HPDE6-E6E7 (cell line): ENCODE measurements around the gene SCRN1.

Source experiments
- DNase-seq: peaks from one replicate; pipeline ENCODE4 v3.0.0; 2011; ENCODE audit warnings: missing footprints; ENCODE audit errors: extremely low spot score

SCRN1 gene

DNA sequence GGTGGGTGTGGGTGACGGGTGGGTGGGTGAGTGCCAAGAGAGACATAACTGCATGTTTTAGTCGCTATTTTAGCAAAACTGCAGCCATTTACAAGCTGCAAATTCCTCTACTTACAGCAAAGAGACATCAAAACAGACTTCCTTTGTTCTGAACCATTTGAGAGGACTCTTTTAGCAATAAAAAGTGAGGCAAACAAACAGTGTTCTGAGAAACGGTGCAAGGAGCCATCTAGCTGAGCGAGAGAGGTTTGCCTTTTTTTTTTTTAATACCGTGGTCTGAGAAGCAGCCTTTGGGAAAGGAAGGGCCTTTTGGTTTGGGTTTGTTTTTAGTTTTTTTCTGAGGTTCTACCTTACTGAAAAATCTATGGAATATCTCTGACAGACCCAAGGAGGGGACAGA lies 62.9 kb downstream of the SCRN1 start:
- no peak for DNase-seq

DNA sequence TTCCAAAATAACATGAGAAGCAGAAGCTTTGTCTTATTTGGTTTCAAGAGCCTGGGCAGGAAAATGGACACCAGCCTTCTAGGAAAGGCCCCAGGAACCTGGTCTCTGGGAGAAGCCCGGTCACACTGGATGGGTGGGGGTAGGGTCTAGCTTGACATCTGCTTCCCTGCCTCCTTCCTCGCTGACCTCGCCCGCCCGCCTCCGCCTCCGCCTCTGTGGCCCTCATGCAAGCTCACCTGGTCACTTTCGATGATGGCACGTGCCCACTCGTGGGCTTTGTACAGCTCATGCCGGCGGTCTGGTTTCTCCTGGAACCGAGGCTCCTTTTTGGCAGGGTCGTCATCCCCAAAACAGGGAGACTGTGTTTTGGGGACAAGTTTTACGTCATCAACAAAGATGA lies 63.4 kb downstream of the SCRN1 start:
- no peak for DNase-seq

DNA sequence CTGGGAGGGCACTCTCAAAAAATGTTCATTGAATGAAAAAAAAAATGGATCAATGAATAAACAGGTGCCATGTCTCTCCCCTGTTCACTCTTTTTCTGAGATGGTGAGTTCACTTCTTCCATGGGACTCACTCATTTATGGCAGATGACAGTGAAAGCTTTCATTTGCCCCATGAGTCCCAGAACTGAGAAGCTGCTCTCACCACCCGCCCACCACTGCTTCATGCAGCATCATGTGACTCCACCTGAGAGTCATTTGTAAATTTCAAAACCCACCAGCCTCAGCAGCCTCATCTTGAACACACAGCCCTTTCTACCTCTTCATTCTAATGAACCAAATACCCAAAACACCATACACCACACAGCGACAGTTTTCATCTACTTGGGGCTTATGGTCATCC lies 64.9 kb downstream of the SCRN1 start:
- no peak for DNase-seq

DNA sequence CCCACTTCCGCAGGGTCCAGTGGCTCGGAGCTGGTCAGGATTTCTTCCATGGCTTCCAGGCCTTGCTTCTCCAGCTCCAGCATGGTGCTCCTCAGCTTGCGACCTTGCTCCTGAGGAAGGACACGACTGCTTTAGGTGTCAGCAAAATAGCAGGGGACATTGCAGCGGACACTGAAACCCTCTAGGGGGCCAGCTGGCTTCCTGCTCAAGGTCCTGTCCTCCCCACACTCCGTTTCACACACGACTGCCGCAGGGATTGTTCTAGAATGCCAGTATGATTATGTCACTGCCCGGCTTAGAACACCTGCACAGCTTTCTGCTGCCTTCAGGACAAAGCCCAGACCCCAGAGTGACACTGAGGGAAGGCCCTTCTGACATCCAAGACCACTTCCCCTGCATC lies 65.6 kb downstream of the SCRN1 start:
- DNase-seq, result no peak

DNA sequence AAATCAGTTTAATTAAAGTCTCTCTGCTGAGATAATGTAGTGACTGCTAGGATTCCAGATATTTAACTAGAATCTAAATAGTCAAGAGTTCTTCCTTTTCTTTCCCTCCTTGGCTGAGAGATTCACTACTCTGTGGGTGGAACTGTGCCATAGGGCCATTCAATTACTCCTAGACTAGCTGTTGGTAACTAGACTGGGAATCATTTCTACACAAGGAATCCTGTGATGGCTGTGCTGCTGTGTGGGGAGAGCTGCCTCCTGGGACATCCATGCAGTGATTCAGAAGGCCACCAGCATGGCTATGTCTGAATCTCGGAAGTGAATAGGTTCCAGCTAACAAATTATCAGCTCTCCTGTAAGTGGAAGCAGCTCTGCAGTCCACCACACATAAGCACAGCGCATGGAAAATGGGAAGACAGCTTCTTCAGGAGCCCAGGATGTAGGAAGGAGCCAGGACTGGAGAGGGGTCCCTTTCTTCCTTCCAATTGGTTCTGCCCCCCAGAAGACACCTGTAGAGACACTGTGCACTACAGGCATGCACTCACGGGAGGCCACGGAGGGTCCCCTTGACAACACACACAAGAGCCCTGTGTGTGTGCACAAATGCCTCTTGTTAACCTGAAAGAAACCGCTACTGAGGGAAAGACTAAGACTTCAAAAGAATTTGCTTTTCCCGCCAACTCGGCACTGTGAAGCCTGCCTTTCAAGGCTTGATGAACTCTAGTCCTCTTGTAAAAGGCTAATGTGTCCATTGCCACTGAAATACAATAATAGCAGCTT lies 66.5 kb downstream of the SCRN1 start:
- no peak for DNase-seq

DNA sequence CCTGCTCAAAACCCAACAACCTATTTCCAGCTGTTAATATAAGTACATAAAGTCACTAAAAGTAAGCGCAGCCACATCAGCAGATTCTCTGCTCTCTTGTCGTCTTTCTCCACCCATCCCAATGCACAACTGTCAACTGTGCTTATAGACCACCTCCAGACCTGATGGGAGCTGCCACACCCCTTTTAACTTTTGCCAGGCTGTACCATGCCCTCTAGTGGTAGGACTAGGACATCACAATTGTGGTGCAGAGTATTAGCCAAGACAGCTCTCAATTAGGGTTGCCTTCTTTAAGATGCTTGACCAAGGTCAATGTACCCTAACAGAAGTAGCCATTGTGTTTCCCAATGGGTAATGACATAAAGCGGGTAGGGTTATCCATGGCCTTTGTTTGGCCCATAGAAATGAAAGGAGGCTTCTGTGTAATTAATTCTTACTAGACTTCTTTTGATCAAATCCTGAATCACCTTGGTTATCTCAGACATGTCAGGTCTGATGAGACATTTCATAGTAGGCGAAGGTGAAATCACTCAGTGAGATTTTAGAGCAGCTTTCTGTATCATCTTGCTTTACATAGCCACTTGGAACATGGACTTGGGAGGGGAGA lies 68.1 kb downstream of the SCRN1 start:
- DNase-seq, result peak; percentile 46

DNA sequence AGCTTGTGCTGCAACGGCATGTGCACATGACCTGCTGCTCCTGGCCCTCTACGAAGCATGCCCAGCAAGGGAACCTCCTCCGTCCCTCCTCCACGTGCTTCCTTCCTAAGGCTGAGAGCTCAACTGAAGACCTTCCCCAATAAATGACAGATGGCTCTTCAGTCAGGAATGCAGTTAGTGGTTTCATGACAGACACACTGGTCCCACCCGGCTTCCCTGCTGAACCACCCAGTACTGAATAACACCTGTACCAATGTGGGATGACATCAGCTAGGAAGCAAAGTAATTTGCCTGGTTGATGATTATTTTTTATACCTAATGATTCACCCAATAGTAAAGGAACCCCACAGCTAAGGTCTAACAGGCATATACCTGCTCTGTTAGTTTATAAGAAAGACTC lies 69.1 kb downstream of the SCRN1 start:
- DNase-seq, result no peak

DNA sequence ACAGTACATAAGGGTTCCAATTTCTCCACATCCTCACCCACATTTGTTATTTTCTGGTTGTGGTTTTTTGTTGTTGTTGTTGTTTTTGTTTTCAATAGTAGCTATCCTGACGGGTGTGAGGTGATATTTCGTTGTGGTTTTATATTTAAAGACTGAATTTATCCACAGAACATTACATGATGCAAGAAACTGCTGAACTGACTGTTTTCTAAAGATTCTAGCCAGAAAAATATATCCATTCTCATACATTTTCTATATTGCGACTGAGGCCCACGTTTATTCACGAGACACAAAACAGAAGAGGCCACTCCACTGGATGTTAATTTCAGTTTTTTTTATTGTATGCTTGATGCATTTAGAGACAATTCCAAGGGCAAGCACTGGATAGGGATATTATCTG lies 69.8 kb downstream of the SCRN1 start:
- DNase-seq, result no peak

DNA sequence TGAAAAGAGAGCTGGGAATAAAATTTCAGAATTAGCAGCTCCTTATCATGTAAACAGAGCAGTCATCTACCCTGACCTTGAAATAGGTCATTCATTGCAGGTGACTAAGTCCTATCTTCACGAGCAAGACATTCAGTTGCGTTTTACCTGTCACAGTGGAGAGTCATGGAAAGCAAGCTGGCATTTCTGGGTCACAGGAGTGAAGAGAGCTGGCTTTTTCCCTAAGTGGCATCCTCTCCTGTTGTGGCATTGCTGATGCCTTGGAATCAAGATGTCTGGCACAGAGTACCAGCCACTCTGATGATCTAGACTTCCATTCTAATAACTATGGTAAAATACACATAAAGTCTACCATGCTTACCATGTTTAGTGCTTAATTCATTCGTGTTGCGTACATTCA lies 70.8 kb downstream of the SCRN1 start:
- DNase-seq, result no peak

DNA sequence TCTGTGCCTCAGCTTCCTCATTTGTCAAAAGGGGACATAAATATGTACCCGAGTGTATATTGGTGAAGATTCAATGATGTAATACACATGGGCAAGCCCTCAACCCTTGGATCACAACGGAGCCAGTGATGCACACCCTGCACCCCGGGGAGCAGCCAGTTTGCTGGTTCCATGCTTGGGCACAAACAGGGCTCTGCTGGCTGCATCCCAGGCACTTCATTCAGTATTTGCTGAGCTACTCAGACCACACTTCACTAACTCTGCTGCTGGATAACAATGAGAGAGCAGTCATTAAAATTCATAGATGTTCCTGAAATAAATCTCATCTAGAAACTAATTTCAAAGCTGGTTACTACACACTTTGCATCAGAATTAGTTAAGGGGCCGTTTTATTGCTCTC lies 72.0 kb downstream of the SCRN1 start:
- DNase-seq, result no peak

DNA sequence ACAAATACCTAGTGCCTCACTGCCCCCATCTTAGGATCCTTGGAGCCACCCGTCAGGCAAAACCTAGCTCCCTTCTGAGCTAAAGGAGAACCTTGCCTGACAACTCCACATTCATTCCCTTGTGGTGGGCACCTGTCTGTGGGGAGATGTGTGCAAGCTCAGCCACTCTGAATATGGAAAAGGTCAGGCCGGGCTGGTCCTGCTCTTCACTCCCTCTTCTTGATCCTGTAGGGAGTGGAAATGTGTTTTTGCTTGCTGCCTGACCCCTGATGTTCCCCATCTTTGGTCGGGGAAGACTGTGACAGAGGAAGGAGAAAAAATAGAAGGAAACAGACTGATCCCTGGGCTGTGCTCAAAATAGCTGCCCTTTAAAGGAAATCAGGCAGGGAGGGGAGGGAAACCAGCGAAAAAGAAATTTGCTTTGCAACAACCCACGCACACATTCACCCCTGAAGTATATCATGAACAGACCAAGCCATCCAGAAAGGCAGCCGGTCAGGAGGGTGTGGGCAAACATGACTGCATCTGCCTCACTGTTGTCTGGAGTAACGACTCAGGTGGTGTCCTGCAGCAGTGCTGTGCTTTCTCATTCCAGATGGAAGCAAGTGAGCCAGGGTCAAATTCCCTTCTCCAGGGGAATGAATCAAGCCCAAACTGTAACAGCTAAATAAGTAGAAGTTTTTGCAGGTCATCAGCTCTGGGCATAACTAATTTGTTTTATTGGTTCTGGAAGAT lies 74.0 kb downstream of the SCRN1 start:
- DNase-seq, result no peak

DNA sequence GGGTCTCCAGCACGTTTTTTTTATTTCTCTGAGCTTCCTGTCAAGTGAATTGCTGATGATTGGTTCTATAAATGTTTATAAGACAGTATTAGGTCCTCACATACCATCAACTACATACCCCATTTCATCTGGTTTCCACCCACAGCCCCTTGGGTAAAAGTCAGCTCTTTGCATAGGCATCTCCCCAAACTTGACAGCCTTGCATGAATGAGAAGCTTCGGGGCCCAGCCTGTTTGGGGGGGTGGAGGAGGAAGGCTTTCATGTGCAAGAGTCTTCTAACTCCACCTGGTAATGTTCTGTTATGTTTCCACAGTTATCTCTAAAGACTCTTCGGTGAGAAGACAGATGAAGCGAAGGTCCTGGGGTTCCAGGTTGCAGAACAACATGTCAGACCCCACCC lies 75.4 kb downstream of the SCRN1 start:
- no peak for DNase-seq

DNA sequence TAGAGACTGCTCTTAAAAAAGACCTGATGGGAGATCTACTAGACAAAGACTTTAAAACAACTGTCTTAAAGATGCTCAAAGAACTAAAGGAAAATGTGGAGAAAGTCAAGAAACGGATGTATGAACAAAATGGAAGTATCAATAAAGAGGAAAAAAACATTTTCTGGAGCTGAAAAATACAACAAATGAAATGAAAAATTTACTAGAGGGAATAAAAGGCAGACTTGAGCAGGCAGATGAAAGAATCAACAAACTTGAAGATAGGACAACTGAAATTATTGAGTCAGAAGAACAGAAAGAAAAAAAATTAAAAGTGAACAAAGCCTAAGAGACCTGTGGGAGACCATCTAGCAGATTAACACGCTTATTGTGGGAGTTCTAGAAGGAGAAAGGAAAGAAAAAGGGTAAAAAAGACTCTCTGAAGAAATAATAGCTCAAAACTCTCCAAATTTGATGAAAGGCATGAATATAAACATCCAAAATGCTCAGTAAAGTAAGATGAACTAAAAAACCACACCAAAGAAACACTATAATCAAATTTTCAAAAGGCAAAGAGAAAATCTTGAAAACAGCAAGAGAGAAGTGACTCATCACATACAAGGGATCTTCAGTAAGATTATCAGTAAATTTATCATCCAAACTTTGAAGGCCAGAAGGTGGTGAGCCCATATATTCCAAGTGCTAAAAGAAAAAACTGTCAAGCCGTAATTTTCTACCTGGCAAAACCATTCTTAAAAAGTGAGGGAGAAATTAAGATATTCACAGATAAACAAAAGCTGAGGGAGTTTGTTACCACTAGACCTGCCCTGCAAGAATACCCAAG lies 83.2 kb downstream of the SCRN1 start:
- DNase-seq, result no peak

DNA sequence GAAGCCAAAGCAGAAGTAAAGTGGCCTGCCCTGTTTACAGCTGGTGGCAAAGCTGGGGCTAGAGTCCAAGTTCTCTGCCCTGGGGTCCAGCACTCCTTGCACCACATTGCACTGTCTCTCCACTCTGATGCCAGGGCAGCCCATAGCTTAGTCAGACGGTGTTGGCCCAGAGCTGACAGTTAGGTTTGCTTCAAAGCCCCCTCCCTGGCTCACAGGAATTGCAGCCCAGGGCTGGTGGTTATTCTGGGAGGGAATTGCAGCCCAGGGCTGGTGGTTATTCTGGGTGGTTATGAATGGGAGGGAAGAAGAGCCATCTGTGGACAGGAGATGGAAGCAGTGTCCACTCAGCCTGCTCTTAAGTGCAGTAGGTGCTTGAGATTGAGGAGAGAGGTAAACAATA lies 88.9 kb downstream of the SCRN1 start:
- DNase-seq, result no peak

DNA sequence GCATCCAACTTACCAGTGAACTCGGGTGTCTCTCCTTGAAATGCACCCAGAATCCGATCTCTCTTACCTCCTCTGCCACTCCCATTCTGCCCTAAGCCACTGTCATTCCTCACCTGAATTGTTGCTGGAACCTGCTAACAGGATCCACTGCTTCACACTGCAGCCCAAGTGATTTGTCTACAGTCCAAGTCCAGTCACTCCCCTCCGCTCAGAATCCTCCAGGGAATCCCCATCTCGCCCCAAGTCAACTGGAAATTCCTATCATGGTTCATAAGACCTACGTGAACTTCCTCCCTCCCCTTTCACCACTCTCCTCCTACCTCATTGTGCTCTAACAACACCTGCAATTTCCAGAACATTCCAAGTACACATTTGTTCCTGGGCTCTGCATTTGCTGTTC lies 91.3 kb downstream of the SCRN1 start:
- no peak for DNase-seq

DNA sequence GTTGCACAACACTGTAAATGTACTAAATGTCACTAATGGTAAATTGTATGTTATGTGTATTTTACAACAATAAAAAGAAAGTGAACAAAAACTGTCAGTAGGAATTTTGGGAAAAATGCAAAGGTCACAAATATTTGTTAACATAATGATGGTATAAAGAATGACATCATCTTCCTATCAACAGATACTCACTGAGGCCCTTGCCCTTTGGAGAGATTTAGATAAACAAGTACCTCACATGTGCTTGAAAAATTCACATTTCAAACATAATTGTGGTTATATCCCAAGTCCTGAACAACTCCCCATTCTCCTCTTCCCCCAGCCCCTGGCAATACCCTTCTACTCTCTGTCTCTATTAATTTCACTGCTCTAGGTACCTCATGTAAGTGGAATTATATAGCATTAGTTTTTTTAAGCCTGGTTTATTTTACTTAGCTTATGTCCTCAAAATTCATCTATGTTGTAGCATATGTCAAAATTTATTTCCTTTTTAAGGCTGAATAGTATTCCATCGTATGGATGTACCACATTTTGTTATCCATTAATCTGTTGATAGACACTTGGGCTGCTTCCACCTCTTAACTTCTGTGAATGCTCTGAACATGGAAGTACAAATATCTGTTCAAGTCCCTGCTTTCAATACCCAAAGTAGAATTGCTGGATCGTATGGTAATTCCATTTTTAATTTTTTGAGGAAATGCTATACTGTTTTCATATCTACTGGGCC lies 92.8 kb downstream of the SCRN1 start:
- DNase-seq, result no peak

DNA sequence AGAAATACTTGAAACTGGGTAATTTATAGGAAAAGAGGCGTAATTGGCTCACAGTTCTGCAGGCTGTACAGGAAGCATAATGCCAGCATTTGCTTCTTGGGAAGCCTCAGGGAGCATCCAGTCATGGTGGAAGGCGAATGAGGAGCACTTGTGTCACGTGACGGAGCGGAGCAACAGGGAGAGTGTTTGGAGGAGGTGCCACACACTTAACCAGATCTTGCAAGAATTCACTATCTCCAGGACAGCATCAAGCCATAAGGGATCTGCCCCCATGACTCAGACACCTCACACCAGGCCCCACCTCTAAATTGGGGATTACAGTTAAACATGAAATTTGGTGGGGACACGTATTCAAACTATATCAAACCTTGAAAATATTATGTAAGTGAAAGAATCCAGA lies 94.0 kb downstream of the SCRN1 start:
- DNase-seq, result no peak

DNA sequence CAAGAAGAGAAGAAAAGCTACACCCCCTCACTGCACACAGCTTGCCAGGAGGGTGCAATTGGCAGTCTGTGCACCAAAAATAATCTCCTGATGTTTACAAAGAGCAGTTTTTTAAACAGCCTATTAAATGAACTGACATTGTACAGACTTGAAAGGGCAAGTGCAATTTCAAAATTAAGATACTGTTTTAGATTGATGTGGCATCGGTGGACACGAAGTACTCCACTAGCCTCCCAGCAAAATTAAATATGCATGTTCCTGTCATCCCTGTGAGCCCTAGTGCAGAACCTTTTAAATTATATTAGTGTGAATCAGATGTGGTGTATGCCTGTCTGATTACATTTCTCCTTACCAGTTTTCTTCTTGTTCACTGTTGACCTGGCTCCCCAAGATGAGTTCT lies 95.3 kb downstream of the SCRN1 start:
- no peak for DNase-seq

DNA sequence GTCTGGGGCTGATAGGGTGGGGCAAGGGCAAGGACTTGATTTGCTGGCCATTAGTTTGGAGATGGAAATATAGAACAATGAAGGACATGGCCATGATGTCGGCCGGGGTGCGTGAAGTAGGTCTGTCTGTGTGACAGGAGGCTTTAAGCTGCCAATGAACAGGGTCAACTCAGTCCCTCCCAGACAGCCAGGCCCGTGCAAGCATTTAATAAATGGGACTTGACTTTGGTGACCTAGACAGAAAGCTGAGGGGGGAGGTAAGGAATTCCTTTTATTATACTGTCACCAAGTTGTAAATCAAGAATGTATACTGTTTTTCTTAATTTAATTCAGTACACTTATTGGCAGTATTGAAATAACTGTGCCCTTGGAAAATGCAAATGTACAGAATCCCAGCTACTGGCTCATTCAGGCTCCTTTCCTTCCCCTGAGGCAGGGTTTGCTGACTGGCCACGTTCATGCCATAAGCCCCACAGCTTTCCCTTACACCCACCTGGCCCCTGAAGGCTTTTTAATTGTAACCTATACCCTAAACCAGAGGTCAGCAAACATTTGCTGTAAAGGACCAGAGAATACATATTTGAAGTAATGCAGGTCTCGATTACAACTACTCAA lies 96.1 kb downstream of the SCRN1 start:
- DNase-seq, result no peak

DNA sequence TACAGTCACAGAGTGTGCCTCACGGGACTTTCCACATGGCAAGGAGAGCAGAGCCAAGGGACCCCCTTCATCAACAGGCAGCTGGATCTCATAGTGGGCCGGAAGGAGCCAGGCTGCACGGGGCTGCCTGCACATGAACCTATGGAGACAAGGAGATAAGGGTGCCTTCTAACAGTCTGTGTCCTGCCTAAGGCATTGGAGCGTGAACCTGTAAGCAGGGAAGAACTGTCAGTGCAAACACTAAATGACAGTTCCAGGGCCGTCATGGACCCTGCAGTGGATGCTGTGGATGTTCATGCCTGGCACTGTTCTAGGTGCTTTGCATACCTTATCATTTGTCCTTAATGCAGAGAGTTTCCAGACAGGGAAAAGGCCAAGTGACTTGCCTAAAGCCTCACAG lies 97.4 kb downstream of the SCRN1 start:
- no peak for DNase-seq

DNA sequence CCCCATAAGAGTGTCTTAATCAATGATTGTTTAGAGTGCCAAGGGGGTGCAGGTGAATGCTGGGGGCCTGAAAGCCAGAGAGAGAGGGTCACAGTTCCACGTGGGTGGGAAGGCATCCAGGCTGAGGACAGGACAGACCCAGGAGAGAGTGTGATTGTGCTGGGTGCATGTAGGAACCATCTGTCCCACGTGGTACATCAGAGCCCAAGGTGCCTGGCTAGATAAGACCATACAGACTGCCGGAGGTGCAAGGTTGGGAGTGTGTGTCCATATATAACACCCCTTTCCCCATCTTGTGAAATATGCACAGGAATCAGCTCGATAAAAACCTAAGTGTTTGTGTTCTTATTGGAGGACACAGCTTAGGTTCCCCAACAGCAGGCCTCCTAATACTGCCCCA lies 97.8 kb downstream of the SCRN1 start:
- DNase-seq, result no peak
